ENCODE data around the gene MRPL20. TPM values are rescaled to one million over a fixed set of nuclear protein-coding genes. Genes with fewer than 3 reads are reported as not detected.

Gene MRPL20
- total RNA-seq, 1 donor, result 104 TPM

GRCh38 chr1:1393428-1393827 lies 13.7 kb downstream of the MRPL20 start:
- DNase-seq (ENCODE audit: low read depth), result no peak
- TF ChIP-seq CTCF (IDR thresholded peaks at IDR 0.05; ENCODE audit: insufficient read depth, low read length), result no peak
- H3K4me3 ChIP-seq (ENCODE audit: low read depth, low read length), result no peak overlapping the region

- no peak overlapping the region for H3K4me3 ChIP-seq (ENCODE audit: low read depth, low read length)
- no peak for DNase-seq (ENCODE audit: low read depth)
- TF ChIP-seq CTCF (IDR thresholded peaks at IDR 0.05; ENCODE audit: insufficient read depth, low read length), result no peak
Observed at GRCh38 chr1:1393014-1393413, 14.1 kb downstream of the MRPL20 start.

GRCh38 chr1:1391225-1391624 lies 15.9 kb downstream of the MRPL20 start:
- no peak overlapping the region for H3K4me3 ChIP-seq (ENCODE audit: low read depth, low read length)
- DNase-seq (ENCODE audit: low read depth), result no peak
- TF ChIP-seq CTCF (IDR thresholded peaks at IDR 0.05; ENCODE audit: insufficient read depth, low read length), result no peak

- no peak for TF ChIP-seq CTCF (IDR thresholded peaks at IDR 0.05; ENCODE audit: insufficient read depth, low read length)
- DNase-seq (ENCODE audit: low read depth), result no peak
Observed at GRCh38 chr1:1390675-1391074, 16.4 kb downstream of the MRPL20 start.

GRCh38 chr1:1388078-1388472 lies 19.0 kb downstream of the MRPL20 start:
- no peak overlapping the region for H3K4me3 ChIP-seq (ENCODE audit: low read depth, low read length)
- TF ChIP-seq CTCF (IDR thresholded peaks at IDR 0.05; ENCODE audit: insufficient read depth, low read length), result no peak
- no peak for DNase-seq (ENCODE audit: low read depth)

More at GRCh38 chr1:1390675-1391074, 16.4 kb downstream of the MRPL20 start:
- no peak overlapping the region for H3K4me3 ChIP-seq (ENCODE audit: low read depth, low read length)

- DNase-seq (ENCODE audit: low read depth), result no peak
- H3K4me3 ChIP-seq (ENCODE audit: low read depth, low read length), result no peak overlapping the region
- TF ChIP-seq CTCF (IDR thresholded peaks at IDR 0.05; ENCODE audit: insufficient read depth, low read length), result no peak
Observed at GRCh38 chr1:1387098-1388077, 19.7 kb downstream of the MRPL20 start.
